H1 (cell line): ENCODE measurements around the gene ELL2. TPM values are rescaled to one million over a fixed set of nuclear protein-coding genes. Genes with fewer than 3 reads are reported as not detected.

ENCODE experiments used
- CTCF ChIA-PET: fragments of 300-600 bp; sonication (Branson Sonifier 250); formaldehyde crosslinking; loops from one replicate; lab custom pipeline; 2021; ENCODE audit not compliant: partially characterized antibody; lab: Charles Lee
- POLR2A ChIA-PET: fragments of 300-600 bp; sonication (Branson Sonifier 250); formaldehyde crosslinking; loops from one replicate; lab custom pipeline; 2021; ENCODE audit warnings: inconsistent platforms; ENCODE audit not compliant: partially characterized antibody; lab: Charles Lee
- DNase-seq, 2 experiments: peaks; one replicate each; pipeline versions ENCODE4 v3.0.0 to v3.0.0-alpha.2; 2010 to 2022; ENCODE audit warnings: low spot score in 2 of 2, low read depth in 1 of 2, mixed read lengths in 1 of 2
- FAIRE-seq: peaks from 2 replicates; lab custom pipeline; 2011; peaks lifted over from hg19 to GRCh38; lab: Jason Lieb, UNC
- H2AFZ ChIP-seq: 2 replicates; pipeline ENCODE4 v1.8.1; 2012; ENCODE audit warnings: low read length, inconsistent platforms
- H2AK5ac ChIP-seq: 2 replicates; pipeline ENCODE4 v1.6.1; 2013; ENCODE audit warnings: low read depth, low read length
- H2BK120ac ChIP-seq: replicated peaks from 2 replicates; pipeline ENCODE3; 2013; ENCODE audit warnings: low read depth, low read length, inconsistent platforms
- H2BK12ac ChIP-seq: 2 replicates; pipeline ENCODE4 v1.6.1; 2013; ENCODE audit warnings: low read depth, low read length
- H2BK15ac ChIP-seq: 2 replicates; pipeline ENCODE4 v1.6.1; 2013; ENCODE audit warnings: low read length
- H2BK20ac ChIP-seq: 2 replicates; pipeline ENCODE4 v1.6.1; 2013; ENCODE audit warnings: low read length
- H2BK5ac ChIP-seq: 2 replicates; pipeline ENCODE4 v1.6.1; 2013; ENCODE audit warnings: low read depth, low read length
- H3K14ac ChIP-seq: 2 replicates; pipeline ENCODE4 v1.6.1; 2013; ENCODE audit warnings: inconsistent platforms; ENCODE audit not compliant: insufficient read length
- H3K18ac ChIP-seq: 2 replicates; pipeline ENCODE4 v1.6.1; 2013; ENCODE audit warnings: low read length; ENCODE audit errors: extremely low read depth
- H3K23ac ChIP-seq: 2 replicates; pipeline ENCODE4 v1.6.1; 2013; ENCODE audit warnings: inconsistent platforms; ENCODE audit not compliant: insufficient read length
- H3K23me2 ChIP-seq: 2 replicates; pipeline ENCODE4 v1.6.1; 2013; ENCODE audit warnings: low read depth, low read length
- H3K27ac ChIP-seq: 2 replicates; pipeline ENCODE4 v1.6.1; 2011; ENCODE audit warnings: low read depth, low read length, inconsistent platforms
- H3K27me3 ChIP-seq, 4 experiments: replicated peaks in 1 of 4; 1 replicate in 1 of 4; 2 replicates in 3 of 4; pipeline versions ENCODE4 v1.6.1 to v1.8.1; 2011 to 2013; ENCODE audit warnings: low read length in 3 of 4, mild to moderate bottlenecking in 3 of 4, inconsistent platforms in 2 of 4, mixed read lengths in 2 of 4, moderate library complexity in 1 of 4; ENCODE audit not compliant: control insufficient read depth in 3 of 4, insufficient read depth in 3 of 4; ENCODE audit errors: extremely low read depth in 1 of 4
- H3K36me3 ChIP-seq, 4 experiments: 2 replicates each; pipeline versions ENCODE4 v1.6.1 to v1.8.1; 2011 to 2013; ENCODE audit warnings: mild to moderate bottlenecking in 4 of 4, low read length in 3 of 4, moderate library complexity in 2 of 4, control low read depth in 1 of 4, inconsistent platforms in 1 of 4; ENCODE audit not compliant: insufficient read depth in 4 of 4, control insufficient read depth in 2 of 4
- H3K4ac ChIP-seq: replicated peaks from 2 replicates; pipeline ENCODE3; 2013; ENCODE audit warnings: low read length, low read depth, mixed read lengths, inconsistent platforms; ENCODE audit not compliant: insufficient read length
- H3K4me1 ChIP-seq, 4 experiments: replicated peaks in 1 of 4; 1 replicate in 1 of 4; 2 replicates in 3 of 4; pipeline versions ENCODE4 v1.6.1 to v1.8.1; 2011 to 2013; ENCODE audit warnings: low read length in 3 of 4, inconsistent platforms in 2 of 4, mixed read lengths in 1 of 4; ENCODE audit not compliant: insufficient read depth in 4 of 4, control insufficient read depth in 3 of 4
- H3K4me2 ChIP-seq, 2 experiments: 2 replicates each; pipeline versions ENCODE4 v1.6.1 to v1.8.1; 2011 to 2013; ENCODE audit warnings: low read depth in 2 of 2, low read length in 2 of 2, control low read depth in 1 of 2, inconsistent platforms in 1 of 2, mild to moderate bottlenecking in 1 of 2; ENCODE audit not compliant: insufficient read depth in 1 of 2
- H3K4me3 ChIP-seq, 4 experiments: fragments of 200-600, 300-600 bp in 1 of 4; sonication (generic), shearing (Covaris generic), sonication (Bioruptor Twin) in 1 of 4; 2 replicates each; pipeline versions ENCODE4 v1.5.1 to v1.8.1; 2011 to 2016; ENCODE audit warnings: low read length in 4 of 4, low read depth in 3 of 4, control low read depth in 2 of 4, inconsistent platforms in 2 of 4, mild to moderate bottlenecking in 2 of 4, mixed read lengths in 1 of 4, moderate library complexity in 1 of 4; ENCODE audit not compliant: insufficient read depth in 2 of 4; ENCODE audit errors: extremely low read depth in 1 of 4
- H3K56ac ChIP-seq: replicated peaks from 2 replicates; pipeline ENCODE3; 2013; ENCODE audit warnings: low read depth, mild to moderate bottlenecking, mixed read lengths, low read length, inconsistent platforms; ENCODE audit not compliant: insufficient read length
- H3K79me1 ChIP-seq: 2 replicates; pipeline ENCODE4 v1.6.1; 2013; ENCODE audit warnings: low read depth, low read length, control low read depth
- H3K79me2 ChIP-seq, 2 experiments: 2 replicates each; pipeline versions ENCODE4 v1.6.1 to v1.8.1; 2012 to 2013; ENCODE audit warnings: low read length in 2 of 2, mild to moderate bottlenecking in 2 of 2, inconsistent platforms in 1 of 2; ENCODE audit not compliant: insufficient read depth in 2 of 2, control insufficient read depth in 1 of 2
- H3K9ac ChIP-seq, 4 experiments: replicated peaks in 1 of 4; 1 replicate in 1 of 4; 2 replicates in 3 of 4; pipeline versions ENCODE4 v1.6.1 to v1.8.1; 2011 to 2013; ENCODE audit warnings: low read depth in 3 of 4, low read length in 3 of 4, control low read depth in 2 of 4, mild to moderate bottlenecking in 2 of 4, moderate library complexity in 2 of 4, inconsistent platforms in 1 of 4; ENCODE audit errors: extremely low read depth in 1 of 4
- H3K9me3 ChIP-seq, 2 experiments: 2 replicates each; pipeline versions ENCODE4 v1.6.1 to v1.8.1; 2012 to 2013; ENCODE audit warnings: mild to moderate bottlenecking in 2 of 2, moderate library complexity in 2 of 2, control low read depth in 1 of 2, inconsistent platforms in 1 of 2, low read depth in 1 of 2, low read length in 1 of 2, mixed read lengths in 1 of 2; ENCODE audit not compliant: insufficient read depth in 2 of 2
- H4K20me1 ChIP-seq, 2 experiments: replicated peaks in 1 of 2; 2 replicates each; pipeline versions ENCODE3 to v1.8.1; 2011 to 2013; ENCODE audit warnings: inconsistent platforms in 2 of 2, low read length in 2 of 2, mild to moderate bottlenecking in 1 of 2; ENCODE audit not compliant: insufficient read depth in 2 of 2, control insufficient read depth in 1 of 2
- H4K5ac ChIP-seq: 2 replicates; pipeline ENCODE4 v1.6.1; 2013; ENCODE audit warnings: low read length, low read depth, mixed read lengths, inconsistent platforms; ENCODE audit not compliant: insufficient read length
- H4K8ac ChIP-seq: 2 replicates; pipeline ENCODE4 v1.8.0; 2013; ENCODE audit warnings: mild to moderate bottlenecking, moderate library complexity, low read length, inconsistent platforms; ENCODE audit not compliant: insufficient read depth; ENCODE audit errors: extremely low read depth
- H4K91ac ChIP-seq: replicated peaks from 2 replicates; pipeline ENCODE3; 2013; ENCODE audit warnings: low read length, mixed read lengths, inconsistent platforms; ENCODE audit not compliant: insufficient read length
- SRF ChIP-seq: IDR thresholded peaks from 2 replicates; pipeline ENCODE4 v1.6.1; 2011; ENCODE audit warnings: mild to moderate bottlenecking, low read depth, low read length, moderate library complexity
- WGBS, 2 experiments: shearing (Covaris generic) in 1 of 2; methylation state at CpG; one replicate each; pipeline versions ENCODE4 v1.1.6 to v1.1.7; 2013 to 2015; ENCODE audit warnings: low lambda C conversion rate in 2 of 2, mixed read lengths in 2 of 2, inconsistent platforms in 1 of 2, low coverage in 1 of 2, missing lambda C conversion rate in 1 of 2; ENCODE audit not compliant: insufficient replicate concordance in 2 of 2, insufficient coverage in 1 of 2, insufficient read length in 1 of 2; ENCODE audit errors: extremely low coverage in 1 of 2, missing lambda C conversion rate in 1 of 2; 5-methylcytosine and 5-hydroxymethylcytosine counted together
- polyA plus RNA-seq, 7 experiments: library from polyadenylated mRNA; depleted of rRNA in 3 of 7; stranded (reverse) in 5 of 7; unstranded in 2 of 7; fragments of >200 nt in 5 of 7; fragments of 200-250 nt in 2 of 7; gene quantifications; 1 replicate in 5 of 7; 2 replicates in 1 of 7; 4 replicates in 1 of 7; pipeline versions ENCODE4 v1.2.1 to v1.2.3, GENCODE V29; 2011 to 2013; ENCODE audit warnings: missing spikeins in 2 of 7, mixed read lengths in 2 of 7
- total RNA-seq: library from RNA; stranded (reverse); fragmentation: NEBNext Ultra II Directional; extraction: Animal tissue kit (Norgen Biotek cat#: 25700); gene quantifications from 2 replicates; pipeline ENCODE4 v1.2.1, GENCODE V29; 2021

The ELL2 gene
- total and polyA plus RNA-seq, 2 of the 8 experiments (the other 6 are each of a cell fraction or from before 2014, with no cell fraction given), result 6.3 to 29.4 TPM

- Histone ChIP-seq H2BK120ac (no peak overlapping the region), H2BK15ac (no peak overlapping the region), H3K9me3 (no peaks in the 10 kb centered on the region)
- no peak for DNase-seq
- TF ChIP-seq SRF, result no peak
- TF ChIP-seq, all 59 proteins: peak for 0
- H3K4me1 ChIP-seq, result peaks cover 0 to 11% (median 7%) of the 10 kb centered on the region in 4 experiments; a peak in 3 of 7 replicates
- H3K14ac ChIP-seq, result no peak overlapping the region
- H3K23ac ChIP-seq, result no peak overlapping the region
- ChIA-PET CTCF (interaction anchor here (0.9 to 1.1 kb wide), 2 partner anchors 119 to 702 kb away, joined by 3 read pairs; no protein-coding TSS in a partner anchor), POLR2A (interaction anchor here (1.0 kb wide), 1 partner anchor 13 kb away, joined by 3 read pairs; no protein-coding TSS in a partner anchor)
- no peak overlapping the region for H2AFZ ChIP-seq
- H2AK5ac ChIP-seq, result no peak overlapping the region
- no peak for FAIRE-seq
- no peaks in the 10 kb centered on the region for H3K23me2 ChIP-seq
- H2BK12ac ChIP-seq, result no peak overlapping the region
- no peak overlapping the region for H3K9ac ChIP-seq
- peaks cover 0 to 8% (median under 1%) of the 10 kb centered on the region in 4 experiments; a peak in 2 of 8 replicates for H3K36me3 ChIP-seq
- H4K20me1 ChIP-seq, result no peaks in the 10 kb centered on the region
- H4K91ac ChIP-seq, result no peak overlapping the region
- no peak overlapping the region for H3K4ac ChIP-seq
- H3K27me3 ChIP-seq, result no peaks in the 10 kb centered on the region
- no peak overlapping the region for H3K4me3 ChIP-seq
- no peaks in the 10 kb centered on the region for H3K79me2 ChIP-seq
- no peak overlapping the region for H2BK20ac ChIP-seq
- H2BK5ac ChIP-seq, result no peak overlapping the region
- no peaks in the 10 kb centered on the region for H3K79me1 ChIP-seq
- H4K8ac ChIP-seq, result no peak overlapping the region
- WGBS, 2 experiments, result 95% methylated on average over 3 of the region's 3 CpGs; no CpG with 5 or more reads in 1 of the 2 experiments
- H3K18ac ChIP-seq, result no peak overlapping the region
- H3K27ac ChIP-seq, result no peak overlapping the region
- no peak overlapping the region for H3K56ac ChIP-seq
- H4K5ac ChIP-seq, result no peak overlapping the region
- no peak overlapping the region for H3K4me2 ChIP-seq
These were observed 61.8 kb downstream of the ELL2 start for GRCh38 chr5:95899829-95900228.
